A549 (cell line): ENCODE data around the gene RILPL2. TPM values are rescaled to one million over a fixed set of nuclear protein-coding genes. Genes with fewer than 3 reads are reported as not detected.
"Not testable (repeated sequence)": the region's sequence is repeated elsewhere in the genome, so short reads cannot be mapped to it uniquely, and the experiment has no call there.

Experiments used
- ATAC-seq, 2 experiments: fragments of 200-7000 bp in 1 of 2; fragments of >200 bp in 1 of 2; cut with Nextera tagmentation in 1 of 2; cut with Tn5 transposase in 1 of 2; 3 replicates each; pipeline versions ENCODE4 v1.8.0 to v1.9.1; 2018 to 2020; ENCODE audit warnings: mild to moderate bottlenecking in 1 of 2, moderate library complexity in 1 of 2
- CTCF ChIA-PET: fragments of 300-600 bp; sonication (Branson Sonifier 250); formaldehyde crosslinking; extraction: SDS; loops from one replicate; lab custom pipeline; 2021; ENCODE audit warnings: antibody characterized with exemption, inconsistent platforms; lab: Yijun Ruan, JAX
- POLR2A ChIA-PET: fragments of 350-600 bp; formaldehyde crosslinking; extraction: SDS; loops from one replicate; lab custom pipeline; 2021; ENCODE audit warnings: antibody characterized with exemption, inconsistent platforms; lab: Yijun Ruan, JAX
- DNase-seq, 2 experiments: peaks; one replicate each; pipeline versions ENCODE4 v3.0.0 to v3.0.0-alpha.2; 2011 to 2016; ENCODE audit warnings: low read depth in 1 of 2, low spot score in 1 of 2
- FAIRE-seq: peaks from 2 replicates; lab custom pipeline; 2011; peaks lifted over from hg19 to GRCh38; lab: Jason Lieb, UNC
- H3K27ac ChIP-seq, 2 experiments: fragments of >200 bp; sonication (Bioruptor Twin); formaldehyde crosslinking; 3 replicates each; pipeline ENCODE4 v1.5.1; 2016 to 2017
- H3K4me1 ChIP-seq: fragments of >200 bp; sonication (Bioruptor Twin); formaldehyde crosslinking; 3 replicates; pipeline ENCODE4 v1.6.1; 2016
- H3K4me2 ChIP-seq: fragments of >200 bp; sonication (Bioruptor Twin); formaldehyde crosslinking; 3 replicates; pipeline ENCODE4 v1.6.1; 2016
- H3K4me3 ChIP-seq: fragments of >200 bp; sonication (Bioruptor Twin); formaldehyde crosslinking; 3 replicates; pipeline ENCODE4 v1.5.1; 2016
- H3K9me3 ChIP-seq: fragments of >200 bp; sonication (Bioruptor Twin); formaldehyde crosslinking; 3 replicates; pipeline ENCODE4 v1.6.1; 2016
- BHLHE40 ChIP-seq: IDR thresholded peaks from 2 replicates; pipeline ENCODE4 v1.6.1; 2012; ENCODE audit warnings: low read depth, low read length, inconsistent platforms
- EP300 ChIP-seq, 2 experiments: fragments of >200 bp; sonication (Bioruptor Twin); formaldehyde crosslinking; IDR thresholded peaks; 2 replicates in 1 of 2; 3 replicates in 1 of 2; pipeline ENCODE4 v1.6.1; 2016 to 2017
- FOSB ChIP-seq: fragments of 250-450 bp; sonication (Bioruptor Pico); IDR thresholded peaks from 2 replicates; pipeline ENCODE4 v1.5.0; 2020; ENCODE audit warnings: mild to moderate bottlenecking, moderate library complexity
- FOSL2 ChIP-seq, 2 experiments: fragments of 450-650 bp in 1 of 2; fragments of >200 bp in 1 of 2; sonication (Bioruptor Twin) in 1 of 2; formaldehyde crosslinking; IDR thresholded peaks; 2 replicates each; pipeline versions ENCODE4 v1.5.0 to v1.6.1; 2016 to 2020; ENCODE audit warnings: mild to moderate bottlenecking in 1 of 2, moderate library complexity in 1 of 2
- GATA3 ChIP-seq: IDR thresholded peaks from 2 replicates; pipeline ENCODE4 v1.6.1; 2012; ENCODE audit warnings: borderline replicate concordance
- HDAC2 ChIP-seq: fragments of 200-600 bp; sonication (generic); IDR thresholded peaks from 2 replicates; pipeline ENCODE4 v1.6.1; 2016
- HES2 ChIP-seq: fragments of >200 bp; sonication (Bioruptor Twin); formaldehyde crosslinking; IDR thresholded peaks from 2 replicates; pipeline ENCODE4 v1.6.1; 2016
- HOXB13 ChIP-seq: fragments of 250-450 bp; sonication (Bioruptor Pico); IDR thresholded peaks from 2 replicates; pipeline ENCODE4 v1.5.0; 2020; ENCODE audit warnings: low read depth, mild to moderate bottlenecking, moderate library complexity
- JUN ChIP-seq, 2 experiments: fragments of >200 bp; sonication (Bioruptor Twin); formaldehyde crosslinking; IDR thresholded peaks; 2 replicates in 1 of 2; 3 replicates in 1 of 2; pipeline ENCODE4 v1.6.1; 2016 to 2017
- MAX ChIP-seq: IDR thresholded peaks from 2 replicates; pipeline ENCODE4 v1.6.1; 2012
- MAZ ChIP-seq: fragments of 150-350 bp; IDR thresholded peaks from 2 replicates; pipeline ENCODE4 v1.6.1; 2014; ENCODE audit warnings: antibody characterized with exemption, low read depth, low read length, borderline replicate concordance
- PHF8 ChIP-seq: fragments of 200-600 bp; sonication (generic); IDR thresholded peaks from 2 replicates; pipeline ENCODE4 v1.6.1; 2016; ENCODE audit warnings: low read depth, mild to moderate bottlenecking, antibody characterized with exemption, moderate library complexity, borderline replicate concordance
- POLR2A ChIP-seq: IDR thresholded peaks from 2 replicates; pipeline ENCODE4 v1.6.1; 2012; ENCODE audit warnings: mild to moderate bottlenecking, low read length
- POLR2AphosphoS2 ChIP-seq: conservative IDR thresholded peaks from 2 replicates; pipeline ENCODE4 v1.6.1; 2012; ENCODE audit warnings: low read length, improper control_type of control experiment, inconsistent platforms
- RFX5 ChIP-seq: fragments of 450-650 bp; IDR thresholded peaks from 2 replicates; pipeline ENCODE4 v1.7.1; 2014; ENCODE audit warnings: antibody characterized with exemption, mild to moderate bottlenecking, moderate library complexity
- SMC3 ChIP-seq: fragments of >200 bp; sonication (Bioruptor Twin); formaldehyde crosslinking; IDR thresholded peaks from 3 replicates; pipeline ENCODE4 v1.6.1; 2018; ENCODE audit warnings: inconsistent platforms
- ZFP36 ChIP-seq: fragments of 450-650 bp; IDR thresholded peaks from 2 replicates; pipeline ENCODE4 v1.6.1; 2014; ENCODE audit warnings: borderline replicate concordance; ENCODE audit not compliant: partially characterized antibody
- ZSCAN20 ChIP-seq: fragments of 250-450 bp; sonication (Bioruptor Pico); IDR thresholded peaks from 2 replicates; pipeline ENCODE4 v1.8.0; 2022; ENCODE audit warnings: mild to moderate bottlenecking, moderate library complexity
- WGBS: methylation state at CpG from one replicate; pipeline ENCODE4 v1.1.6; 2017; ENCODE audit errors: missing lambda C conversion rate; 5-methylcytosine and 5-hydroxymethylcytosine counted together
- polyA plus RNA-seq, 4 experiments: library from polyadenylated mRNA; depleted of rRNA in 3 of 4; stranded (reverse); fragments of >200 nt; fragmentation: RNase III in 1 of 4; extraction: RNeasy Plus Mini Kit Qiagen cat#74134 plus additional on column Dnase treatment in 1 of 4; gene quantifications; 2 replicates in 3 of 4; 3 replicates in 1 of 4; pipeline ENCODE4 v1.2.3, GENCODE V29; 2011 to 2017

The RILPL2 gene
- polyA plus RNA-seq, 2 of the 4 experiments (the other 2 are of a cell fraction), result 2.4 to 2.9 TPM

DNA sequence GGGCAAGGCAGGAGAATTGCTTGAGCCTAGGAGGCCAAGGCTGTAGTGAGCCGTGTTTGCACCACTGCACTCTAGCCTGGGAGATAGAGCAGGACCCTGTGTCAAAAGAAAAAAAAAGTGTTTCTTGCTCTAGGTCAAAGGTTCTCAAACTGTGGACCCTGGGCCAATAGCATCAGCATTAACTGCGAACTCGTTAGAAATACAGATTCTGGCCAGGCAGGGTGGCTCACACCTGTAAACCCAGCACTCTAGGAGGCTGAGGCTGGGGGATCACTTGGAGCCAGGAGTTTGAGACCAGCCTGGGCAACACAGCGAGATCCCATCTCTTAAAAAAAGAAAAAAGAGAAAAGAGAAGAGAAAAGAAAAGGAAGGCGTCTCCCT, 858 bp downstream of the RILPL2 start:
- no peak for DNase-seq
- Histone ChIP-seq H3K27ac (peak overlapping the region; percentile 75 to 90; a peak in 4 of 6 replicates), H3K4me2 (peak overlapping the region; percentile 92), H3K4me1 (peaks cover 5% of the 10 kb centered on the region; the same call in 1 of the 3 replicates), H3K9me3 (no peaks in the 10 kb centered on the region), H3K4me3 (peak overlapping the region; percentile 68)
- POLR2A ChIA-PET, result no interaction called here
- FAIRE-seq, result no peak
- TF ChIP-seq ZSCAN20 (CRISPR knock-in tag) (no peak), HDAC2 (no peak), MAX (no peak), POLR2A (no peak), MAZ (no peak), FOSB (CRISPR knock-in tag) (no peak), FOSL2 (IDR thresholded peaks at IDR 0.05) (no peak), FOSL2 (CRISPR knock-in tag; IDR thresholded peaks at IDR 0.05) (no peak), GATA3 (no peak), SMC3 (no peak), HES2 (no peak), ZFP36 (no peak)
- no peak for ATAC-seq
- 73% methylated on average over 5 of the region's 5 CpGs for WGBS
- CTCF ChIA-PET, result interaction anchor here (1.0 to 1.8 kb wide), 2 partner anchors 8 to 9 kb away, joined by 3 to 5 read pairs; no protein-coding TSS in a partner anchor

- Histone ChIP-seq H3K4me2 (no peak overlapping the region), H3K4me1 (peaks cover 5% of the 10 kb centered on the region; the same call in 1 of the 3 replicates), H3K27ac (no peak overlapping the region), H3K9me3 (no peaks in the 10 kb centered on the region)
- 93% methylated on average over 6 of the region's 6 CpGs for WGBS
- POLR2A ChIA-PET, result no interaction called here
- no peak for FAIRE-seq
- DNase-seq, result no peak
- ATAC-seq, result no peak
- TF ChIP-seq SMC3, result no peak
- TF ChIP-seq BHLHE40, result no peak
- no peak for TF ChIP-seq ZFP36
- TF ChIP-seq JUN (IDR thresholded peaks at IDR 0.05), result no peak
- TF ChIP-seq RFX5, result no peak
- TF ChIP-seq POLR2AphosphoS2, result no peak
- no peak for TF ChIP-seq PHF8
- no peak for TF ChIP-seq HOXB13 (CRISPR knock-in tag)
- no peak for TF ChIP-seq EP300 (IDR thresholded peaks at IDR 0.05)
- TF ChIP-seq GATA3, result no peak
- no peak for TF ChIP-seq HES2
- TF ChIP-seq, all 56 proteins: peak for 0
- CTCF ChIA-PET, result no interaction called here
- H3K4me3 ChIP-seq, result no peak overlapping the region
Observed at GRCh38 chr12:123433615-123434014, 2.9 kb downstream of the RILPL2 start.

- H3K9me3 ChIP-seq, H3K27ac ChIP-seq, DNase-seq, FAIRE-seq, H3K4me3 ChIP-seq, H3K4me2 ChIP-seq, POLR2A ChIA-PET, ATAC-seq, H3K4me1 ChIP-seq: not testable (repeated sequence)
- CTCF ChIA-PET, result interaction anchor here (0.6 to 0.7 kb wide), 4 partner anchors 20 to 1339 kb away, joined by 3 to 7 read pairs (median 5); partner anchors contain the start of gene TMED2
- 78% methylated on average over 15 of the region's 15 CpGs for WGBS
Observed at GRCh38 chr12:123431951-123432817, 4.3 kb downstream of the RILPL2 start.

DNA sequence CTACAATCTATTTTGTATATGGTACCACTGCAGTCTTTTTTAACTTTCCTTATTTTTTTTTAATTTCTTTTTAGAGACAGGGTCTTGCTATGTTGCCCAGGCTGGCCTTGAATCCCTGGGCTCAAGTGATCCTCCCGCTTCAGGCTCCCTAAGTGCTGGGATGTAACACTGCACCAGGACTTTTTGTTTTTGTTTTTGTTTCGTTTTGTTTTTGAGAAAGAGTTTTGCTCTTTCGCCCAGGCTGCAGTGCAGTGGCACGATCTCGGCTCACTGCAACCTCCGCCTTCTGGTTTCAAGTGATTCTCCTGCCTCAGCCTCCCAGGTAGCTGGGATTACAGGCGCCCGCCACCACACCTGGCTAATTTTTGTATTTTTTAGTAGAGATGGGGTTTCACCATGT, 7.4 kb downstream of the RILPL2 start:
- ATAC-seq, H3K4me3 ChIP-seq, H3K4me2 ChIP-seq, H3K4me1 ChIP-seq, FAIRE-seq, H3K27ac ChIP-seq, DNase-seq, POLR2A ChIA-PET, H3K9me3 ChIP-seq: not testable (repeated sequence)
- CTCF ChIA-PET, result interaction anchor here (1.2 kb wide), 1 partner anchor 12 kb away, joined by 5 read pairs; no protein-coding TSS in a partner anchor
- WGBS, result 91% methylated on average over 8 of the region's 8 CpGs
